H1 (cell line): Measurements from ENCODE around the gene NETO2.

Experiments
- ASH2L ChIP-seq: fragments of 200-600, 300-600 bp; sonication (generic); IDR thresholded peaks from one replicate; pipeline ENCODE4 v1.7.1; 2017; ENCODE audit warnings: low read length
- CBX5 ChIP-seq: fragments of 300-800, 300-1000 bp; sonication (generic); IDR thresholded peaks from 2 replicates; pipeline ENCODE4 v1.7.1; 2016; ENCODE audit warnings: antibody characterized with exemption, low read length, low read depth
- CTCF ChIP-seq, 3 experiments: IDR thresholded peaks; 1 replicate in 2 of 3; 2 replicates in 1 of 3; pipeline versions ENCODE4 v1.5.1 to v1.6.1; 2011; ENCODE audit warnings: low read length in 3 of 3, mild to moderate bottlenecking in 3 of 3, inconsistent platforms in 2 of 3, low read depth in 1 of 3, moderate library complexity in 1 of 3; ENCODE audit not compliant: insufficient read depth in 1 of 3; ENCODE audit errors: control extremely low read depth in 1 of 3
- EP300 ChIP-seq, 2 experiments: IDR thresholded peaks; 1 replicate in 1 of 2; 2 replicates in 1 of 2; pipeline ENCODE4 v1.6.1; 2011 to 2012; ENCODE audit warnings: low read depth in 2 of 2, low read length in 2 of 2, mild to moderate bottlenecking in 2 of 2, borderline replicate concordance in 1 of 2, inconsistent platforms in 1 of 2, moderate library complexity in 1 of 2
- EZH2 ChIP-seq: fragments of 200-600 bp; sonication (generic); IDR thresholded peaks from 2 replicates; pipeline ENCODE4 v1.7.1; 2012; ENCODE audit warnings: low read depth, mild to moderate bottlenecking, moderate library complexity, low read length, inconsistent platforms; ENCODE audit not compliant: severe bottlenecking
- POU5F1 ChIP-seq: IDR thresholded peaks from 2 replicates; pipeline ENCODE4 v1.6.1; 2011; ENCODE audit warnings: low read depth, mild to moderate bottlenecking, low read length, moderate library complexity
- RFX5 ChIP-seq: IDR thresholded peaks from 2 replicates; pipeline ENCODE4 v1.6.1; 2011; ENCODE audit warnings: low read depth, low read length, improper control_type of control experiment, borderline replicate concordance
- RXRA ChIP-seq: IDR thresholded peaks from 2 replicates; pipeline ENCODE4 v1.6.1; 2011; ENCODE audit warnings: low read depth, mild to moderate bottlenecking, low read length, moderate library complexity; ENCODE audit not compliant: insufficient read depth
- SIN3A ChIP-seq, 2 experiments: IDR thresholded peaks in 1 of 2; conservative IDR thresholded peaks in 1 of 2; 2 replicates each; pipeline ENCODE4 v1.6.1; 2011 to 2012; ENCODE audit warnings: low read length in 2 of 2, improper control_type of control experiment in 1 of 2, low read depth in 1 of 2, mild to moderate bottlenecking in 1 of 2
- SP1 ChIP-seq: IDR thresholded peaks from 2 replicates; pipeline ENCODE4 v1.6.1; 2011; ENCODE audit warnings: low read depth, low read length
- TAF1 ChIP-seq: IDR thresholded peaks from 2 replicates; pipeline ENCODE4 v1.6.1; 2011; ENCODE audit warnings: mild to moderate bottlenecking, low read depth, low read length
- TBP ChIP-seq: IDR thresholded peaks from 2 replicates; pipeline ENCODE4 v1.6.1; 2011; ENCODE audit warnings: low read depth, low read length, improper control_type of control experiment

GRCh38 chr16:47069313-47069712 lies 74.4 kb downstream of the NETO2 start:
- TF ChIP-seq CTCF (IDR thresholded peaks at IDR 0.05; ENCODE audit: control extremely low read depth in 1 of 3, insufficient read depth in 1 of 3, low read depth in 1 of 3, low read length in 3 of 3) (no peak), TBP (no peak), RFX5 (no peak), SP1 (no peak), TAF1 (no peak), ASH2L (no peak), EP300 (IDR thresholded peaks at IDR 0.05; ENCODE audit: borderline replicate concordance in 1 of 2, low read depth in 2 of 2, low read length in 2 of 2) (no peak), RXRA (no peak), EZH2 (no peak), CBX5 (no peak), SIN3A (conservative IDR thresholded peaks at IDR 0.05 in 1 of 2, IDR thresholded peaks at IDR 0.05 in 1 of 2; ENCODE audit: low read depth in 1 of 2, low read length in 2 of 2) (no peak), POU5F1 (no peak)
